ENCODE results near the gene ANKS3.
A peak's percentile ranks its signal among the peaks of the same experiment; 100 is the strongest.

Gene ANKS3

DNA sequence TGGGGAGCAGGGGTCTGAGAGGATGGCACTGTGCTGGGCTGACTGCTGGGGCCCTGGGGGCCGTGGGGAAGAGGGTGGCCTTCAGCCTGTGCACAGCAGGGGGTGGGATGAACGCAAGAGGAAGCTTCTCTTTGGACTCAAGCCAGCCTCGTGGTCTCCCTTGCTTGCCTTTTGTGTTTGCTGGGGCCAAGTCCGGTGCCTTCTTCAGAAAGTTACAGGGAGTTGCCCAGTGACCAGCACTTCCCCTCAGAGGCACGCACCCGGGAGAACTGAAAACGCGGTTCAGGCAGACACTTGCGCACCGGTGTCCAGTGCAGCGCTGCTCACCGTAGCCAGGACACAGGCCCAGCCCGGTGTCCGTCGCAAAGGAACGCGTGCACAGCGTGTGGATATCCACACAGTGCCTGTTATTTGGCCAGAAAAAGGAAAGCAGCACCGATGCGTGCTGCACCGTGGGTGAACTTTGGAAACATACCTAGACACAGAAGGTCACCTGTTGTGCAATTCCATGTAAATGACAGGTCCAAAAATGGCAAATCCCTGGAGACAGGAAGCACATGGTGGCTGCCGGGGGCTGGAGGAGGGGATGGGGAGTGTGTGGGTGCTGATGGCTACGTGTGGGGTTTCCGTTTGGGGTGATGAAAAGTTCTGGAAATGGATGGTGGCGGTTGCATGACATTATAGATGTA, 70.2 kb downstream of the ANKS3 start:
- DNase-seq, result no peak

DNA sequence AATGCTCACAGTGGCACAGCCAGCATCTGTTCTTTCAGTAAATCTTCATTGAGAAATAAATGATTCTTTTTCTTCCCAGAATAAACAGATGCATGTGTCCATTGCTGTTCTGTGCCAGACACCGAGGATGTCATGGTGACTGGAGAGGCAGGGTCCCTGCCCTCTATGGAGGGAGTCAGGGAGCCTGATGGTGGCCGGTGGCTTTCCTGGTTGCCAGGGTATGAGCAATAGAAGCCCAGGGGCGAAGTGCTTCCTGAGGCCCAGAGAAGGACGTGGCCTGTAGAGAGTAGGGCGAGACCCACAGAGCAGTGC, 70.7 kb downstream of the ANKS3 start:
- no peak for DNase-seq

DNA sequence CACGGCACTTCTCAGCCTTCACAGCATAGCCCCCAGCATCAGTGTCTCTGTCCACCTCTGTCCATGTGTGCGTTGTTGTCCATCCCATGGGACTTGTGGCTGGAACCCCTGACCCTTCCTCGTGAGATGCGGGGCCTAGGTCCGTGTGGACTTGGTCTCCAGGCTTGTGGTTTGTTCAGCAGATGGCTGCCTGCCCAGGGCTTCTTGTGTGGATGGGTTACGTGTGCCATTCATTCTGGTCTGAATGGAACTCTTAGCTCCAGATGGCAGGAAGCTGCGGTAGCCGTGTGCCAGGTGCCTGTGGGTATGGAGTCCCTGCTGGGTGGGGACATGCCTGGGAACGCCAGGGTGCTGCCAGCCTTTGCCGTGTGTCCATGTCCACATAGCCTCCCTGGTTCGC, 72.4 kb downstream of the ANKS3 start:
- no peak for DNase-seq

DNA sequence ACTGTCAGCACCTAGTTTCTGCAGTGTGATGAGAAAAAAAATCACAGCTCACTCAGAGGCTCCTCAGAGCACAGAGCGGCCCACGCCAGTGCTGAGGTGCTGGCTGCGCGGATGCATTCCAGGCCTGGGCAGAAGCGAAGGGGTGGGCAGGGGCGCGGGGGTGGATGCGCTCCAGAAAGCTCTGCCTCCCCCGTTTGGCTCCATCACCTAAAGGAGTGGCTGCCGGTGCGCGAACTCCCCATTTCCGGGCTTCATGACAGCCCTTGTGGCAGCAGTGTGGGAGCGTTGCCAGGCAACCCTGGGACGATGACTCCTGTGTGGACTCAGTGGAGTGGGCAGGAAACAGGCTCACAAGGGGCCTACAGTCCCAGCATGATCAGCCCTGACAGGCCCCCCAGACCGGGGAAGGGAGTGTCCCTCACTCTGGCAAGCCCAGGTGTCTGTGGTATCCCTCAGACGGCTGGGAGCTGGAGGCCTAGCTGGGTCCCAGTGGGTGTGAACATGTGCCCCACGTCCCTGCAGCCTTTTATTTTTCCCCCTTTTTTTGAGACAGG, 73.5 kb downstream of the ANKS3 start:
- DNase-seq, result peak; percentile 76

DNA sequence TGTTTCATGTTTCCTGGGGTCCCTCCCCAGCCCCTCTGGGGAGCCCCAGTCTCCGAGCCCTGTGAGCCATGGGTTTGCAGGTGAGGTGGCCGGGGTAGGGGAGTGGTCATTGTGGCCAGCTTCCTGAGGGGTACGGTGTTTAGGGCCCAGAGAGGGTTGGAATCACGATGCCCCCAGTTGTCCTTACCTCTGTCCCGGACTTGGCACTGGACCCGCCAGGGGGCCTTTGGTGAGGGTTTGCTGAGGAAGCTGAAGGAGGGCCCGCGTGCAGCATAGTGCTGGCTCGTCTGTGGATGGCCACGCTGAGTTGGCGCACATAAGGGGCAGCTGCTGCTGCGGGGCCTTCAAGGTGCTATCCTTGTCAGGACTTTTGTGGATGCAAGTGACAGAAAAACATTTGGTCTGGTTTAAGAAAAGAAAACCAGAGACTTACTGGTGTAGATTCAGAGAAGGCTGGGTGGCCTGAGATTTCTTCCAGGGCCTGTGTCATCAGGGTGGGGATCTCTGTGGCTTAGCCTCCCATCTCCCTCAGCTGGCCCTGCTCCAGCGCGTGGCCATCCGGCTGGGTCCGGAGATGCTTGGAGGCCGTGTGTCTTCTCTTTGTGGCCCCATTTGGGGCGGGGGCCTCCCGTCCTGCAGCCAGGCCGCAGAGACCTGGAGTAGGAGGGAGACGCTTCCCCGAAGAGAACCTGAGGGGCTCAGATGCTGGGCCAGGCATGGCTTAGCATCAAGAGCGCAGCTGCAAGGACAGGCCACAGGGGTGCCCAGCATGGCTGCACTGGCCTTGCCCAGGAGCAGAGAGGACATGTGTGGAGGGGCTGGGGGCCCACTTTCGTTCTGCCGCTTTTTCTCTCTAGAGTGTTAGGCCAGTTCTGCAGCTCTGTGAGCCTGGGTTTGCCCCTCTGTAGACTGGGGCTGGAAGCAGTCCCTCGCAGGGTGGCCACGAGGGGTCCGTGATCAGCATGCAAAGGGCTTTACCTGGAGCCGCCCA, 74.4 kb downstream of the ANKS3 start:
- no peak for DNase-seq

DNA sequence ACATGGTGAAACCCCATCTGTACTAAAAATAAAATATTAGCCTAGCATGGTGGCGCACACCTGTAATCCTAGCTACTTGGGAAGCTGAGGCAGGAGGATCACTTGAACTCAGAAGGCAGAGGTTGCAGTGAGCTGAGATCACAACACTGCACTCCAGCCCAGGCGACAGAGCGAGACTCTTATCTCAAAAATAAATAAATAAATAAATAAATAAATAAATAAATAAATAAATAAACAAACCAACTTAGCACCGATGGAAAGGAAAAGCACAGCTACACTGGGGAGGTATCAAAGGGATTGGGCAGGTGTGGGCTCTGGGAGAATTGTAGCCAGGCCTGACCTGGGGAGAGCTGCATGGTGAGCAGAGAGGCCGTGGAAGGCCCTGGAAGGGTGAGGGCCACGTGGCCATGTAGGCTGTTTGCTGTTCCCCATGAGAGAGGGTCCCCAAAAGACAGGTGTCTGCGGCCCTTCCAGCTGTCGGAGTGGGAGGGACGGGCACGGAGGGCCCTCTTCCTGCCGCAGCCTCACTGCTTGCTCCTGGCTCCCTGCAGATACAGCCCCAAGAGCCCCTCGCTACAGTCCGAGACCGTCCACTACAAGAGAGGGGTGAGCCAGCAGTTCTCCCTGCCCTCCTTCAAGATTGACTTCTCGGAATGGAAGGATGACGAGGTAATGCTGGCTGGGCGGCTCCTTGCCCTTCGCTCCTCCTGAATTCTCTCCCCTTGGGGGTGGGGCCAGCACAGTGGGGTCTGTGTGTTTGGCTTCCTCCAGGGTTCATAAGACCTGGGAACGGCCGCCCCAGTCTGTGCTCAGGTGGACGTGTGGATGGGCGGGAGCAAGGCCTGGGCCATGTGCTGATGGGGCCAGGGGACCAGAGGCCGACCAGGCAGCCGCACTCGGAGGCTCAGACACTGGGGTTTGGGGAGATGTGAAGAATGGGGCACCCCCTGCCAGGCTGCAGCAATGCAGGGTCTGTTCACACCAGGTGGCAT, 77.1 kb downstream of the ANKS3 start:
- DNase-seq, result no peak

DNA sequence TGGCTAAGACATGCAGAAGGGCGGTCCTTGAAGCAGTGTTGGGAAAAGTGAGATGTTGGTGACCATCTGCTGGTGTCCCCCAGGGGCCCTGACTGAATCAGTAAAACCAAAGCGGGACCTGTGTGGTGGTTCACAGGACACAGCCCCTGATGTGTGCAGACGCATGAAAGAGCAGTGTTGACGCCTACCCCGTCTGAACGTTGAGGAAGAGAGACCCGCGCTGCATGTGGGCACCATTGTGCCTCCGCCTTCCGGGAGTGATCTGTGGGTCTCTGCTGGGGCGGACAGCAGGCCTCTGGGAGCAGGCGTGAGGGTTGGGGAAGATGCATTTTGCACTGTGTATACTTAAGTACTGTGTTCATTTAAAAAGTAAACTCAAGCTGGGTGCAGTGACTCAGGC, 77.8 kb downstream of the ANKS3 start:
- DNase-seq, result no peak

DNA sequence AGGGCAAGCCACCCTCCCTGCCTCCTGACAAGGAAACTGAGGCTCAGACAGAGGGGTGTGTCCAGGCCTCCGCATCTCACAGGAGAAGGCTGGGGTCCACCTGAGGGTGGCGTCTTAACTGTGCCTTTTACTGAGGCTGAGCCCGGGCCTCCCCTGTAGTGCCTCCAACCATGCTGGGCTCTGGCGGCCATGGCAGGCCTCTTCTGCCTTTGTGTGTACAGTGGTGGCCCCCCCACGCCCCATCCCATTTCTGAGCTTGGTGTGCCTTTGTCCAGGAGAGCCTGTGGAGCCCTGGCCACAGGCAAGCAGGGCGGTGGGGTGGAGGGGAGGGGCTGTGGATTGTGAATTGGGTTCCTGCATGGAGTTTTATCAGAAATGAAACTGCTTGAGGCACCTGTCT, 78.3 kb downstream of the ANKS3 start:
- DNase-seq, result no peak

DNA sequence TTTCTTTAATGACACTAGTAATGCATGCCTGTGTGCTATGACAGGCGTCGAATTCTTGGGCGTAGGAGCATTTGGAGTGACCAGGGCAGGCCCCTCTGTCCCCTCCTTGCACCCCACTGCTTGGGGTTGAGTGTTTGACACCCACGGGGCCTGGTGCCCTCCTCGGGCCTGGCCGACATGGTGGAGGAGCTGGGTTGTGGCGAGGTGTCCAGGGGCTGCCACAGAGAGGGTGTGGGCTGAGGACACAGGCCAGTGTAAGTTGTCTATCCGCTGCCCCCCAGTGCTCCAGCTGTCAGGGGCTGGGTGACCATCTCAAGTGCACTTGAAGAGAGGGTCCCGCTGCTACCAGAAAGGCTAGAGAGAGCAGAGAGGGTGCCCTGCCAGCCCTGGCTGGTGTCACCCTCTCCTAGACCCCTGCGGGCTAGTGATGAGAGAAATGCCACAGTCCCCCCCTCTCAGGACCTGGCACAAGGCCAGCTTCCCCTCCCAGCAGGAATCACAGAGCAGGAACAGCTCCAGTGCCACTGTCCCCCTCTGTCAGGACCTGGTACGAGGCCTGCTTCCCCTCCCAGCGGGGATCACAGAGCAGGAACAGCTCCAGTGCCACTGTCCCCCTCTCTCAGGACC, 79.0 kb downstream of the ANKS3 start:
- DNase-seq, result no peak

DNA sequence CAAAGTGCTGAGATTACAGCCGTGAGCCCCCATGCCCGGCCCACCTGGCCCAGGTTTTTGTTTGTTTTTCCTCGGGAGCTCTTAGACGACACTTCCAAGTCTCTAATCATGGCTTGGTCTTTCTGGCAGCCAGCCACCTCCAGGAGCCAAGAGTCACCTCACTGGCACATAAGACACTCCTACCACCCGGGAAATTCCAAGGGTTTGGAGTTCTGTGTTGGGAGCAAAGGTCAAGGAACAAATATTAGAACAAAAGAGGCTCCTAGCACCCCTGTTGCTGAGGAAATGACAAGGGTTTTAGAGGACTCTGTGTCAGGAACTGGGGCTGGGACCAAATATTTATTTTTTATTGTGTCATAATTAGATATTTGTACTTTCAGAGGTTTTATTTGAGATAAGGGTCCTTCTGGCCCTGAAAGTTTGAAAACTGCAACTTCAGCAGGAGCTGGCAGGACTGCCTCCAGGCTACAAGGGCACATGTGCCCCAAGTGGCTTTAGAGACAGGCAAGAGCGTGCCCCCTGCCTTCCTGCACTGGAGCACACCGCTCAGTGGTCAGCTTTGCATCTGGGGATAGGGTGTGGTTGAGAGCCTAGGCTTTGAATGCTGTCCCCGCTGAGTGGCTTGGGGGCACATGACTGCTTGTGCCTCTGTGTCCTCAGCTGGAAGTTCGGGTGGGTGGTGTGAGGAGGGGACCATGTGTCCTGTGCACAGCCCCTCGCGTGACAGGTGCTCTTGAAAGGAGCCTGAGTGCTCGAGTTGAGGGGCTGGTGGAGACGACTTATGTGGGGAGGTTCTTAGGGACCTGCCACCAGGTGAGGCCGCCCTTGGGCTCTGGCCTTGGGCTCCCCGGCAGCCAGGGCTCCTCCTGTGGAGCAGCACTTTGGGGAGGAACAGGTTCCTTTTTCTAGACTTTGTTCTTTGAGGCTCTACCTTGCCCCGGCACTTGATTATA, 79.8 kb downstream of the ANKS3 start:
- no peak for DNase-seq

DNA sequence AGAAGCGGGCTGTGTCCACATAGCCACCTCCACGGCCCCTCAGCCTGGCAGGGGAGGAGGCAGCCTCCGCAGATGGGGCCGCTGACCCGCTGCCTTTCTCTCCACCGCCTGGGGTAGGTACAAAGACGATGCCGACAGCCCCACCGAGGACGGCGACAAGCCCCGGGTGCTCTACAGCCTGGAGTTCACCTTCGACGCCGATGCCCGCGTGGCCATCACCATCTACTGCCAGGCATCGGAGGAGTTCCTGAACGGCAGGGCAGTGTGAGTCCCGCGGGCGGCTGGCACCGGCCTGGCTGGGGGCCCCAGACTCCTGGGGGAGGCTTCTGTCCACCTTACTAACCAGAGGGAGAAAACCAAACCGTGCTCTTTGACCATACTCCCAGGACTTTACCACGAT, 81.5 kb downstream of the ANKS3 start:
- DNase-seq, result no peak

DNA sequence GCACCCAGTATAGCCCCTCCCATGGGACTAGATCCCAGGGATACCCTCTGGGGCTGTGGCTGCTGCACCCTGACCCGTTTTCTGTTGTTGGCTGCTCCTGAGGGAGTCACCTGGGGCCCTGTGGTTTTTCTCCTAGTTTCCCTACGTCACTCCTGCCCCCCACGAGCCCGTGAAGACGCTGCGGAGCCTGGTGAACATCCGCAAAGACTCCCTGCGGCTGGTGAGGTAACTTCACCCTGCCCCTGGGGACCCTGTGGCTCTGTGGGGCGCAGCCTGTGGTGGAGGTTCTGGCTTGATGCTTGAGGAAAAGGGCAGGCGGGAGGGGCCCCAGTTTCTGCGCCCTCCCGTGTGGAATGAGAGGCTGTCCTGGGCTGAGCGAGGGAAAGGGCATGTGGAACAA, 82.2 kb downstream of the ANKS3 start:
- no peak for DNase-seq

DNA sequence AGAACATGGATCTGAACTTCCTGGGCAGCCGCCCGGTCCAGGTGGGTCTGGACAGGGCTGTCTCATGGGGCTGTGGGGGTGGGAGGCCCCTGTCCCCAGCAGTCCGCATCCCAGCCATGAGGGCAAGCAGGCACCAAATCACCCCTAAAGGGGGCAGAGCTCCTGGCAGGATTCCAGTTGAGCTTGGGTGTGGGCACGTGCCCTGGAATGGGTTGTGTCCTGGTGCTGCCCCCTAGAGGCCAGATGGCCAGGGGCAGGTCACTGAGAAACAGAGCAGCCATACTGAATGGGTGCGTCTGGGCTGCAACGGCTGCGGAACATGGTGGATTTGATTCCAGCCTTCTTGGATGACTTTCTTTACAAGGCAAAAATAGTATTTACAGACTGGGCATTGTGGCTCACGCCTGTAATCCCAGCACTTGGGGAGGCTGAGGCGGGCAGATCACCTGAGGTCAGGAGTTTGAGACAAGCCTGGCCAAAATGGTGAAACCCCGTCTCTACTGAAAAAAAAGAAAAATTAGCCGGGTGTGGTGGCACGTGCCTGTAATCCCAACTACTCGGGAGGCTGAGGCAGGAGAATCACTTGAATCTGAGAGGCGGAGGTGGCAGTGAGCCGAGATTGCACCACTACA, 83.5 kb downstream of the ANKS3 start:
- peak; percentile 80 for DNase-seq

DNA sequence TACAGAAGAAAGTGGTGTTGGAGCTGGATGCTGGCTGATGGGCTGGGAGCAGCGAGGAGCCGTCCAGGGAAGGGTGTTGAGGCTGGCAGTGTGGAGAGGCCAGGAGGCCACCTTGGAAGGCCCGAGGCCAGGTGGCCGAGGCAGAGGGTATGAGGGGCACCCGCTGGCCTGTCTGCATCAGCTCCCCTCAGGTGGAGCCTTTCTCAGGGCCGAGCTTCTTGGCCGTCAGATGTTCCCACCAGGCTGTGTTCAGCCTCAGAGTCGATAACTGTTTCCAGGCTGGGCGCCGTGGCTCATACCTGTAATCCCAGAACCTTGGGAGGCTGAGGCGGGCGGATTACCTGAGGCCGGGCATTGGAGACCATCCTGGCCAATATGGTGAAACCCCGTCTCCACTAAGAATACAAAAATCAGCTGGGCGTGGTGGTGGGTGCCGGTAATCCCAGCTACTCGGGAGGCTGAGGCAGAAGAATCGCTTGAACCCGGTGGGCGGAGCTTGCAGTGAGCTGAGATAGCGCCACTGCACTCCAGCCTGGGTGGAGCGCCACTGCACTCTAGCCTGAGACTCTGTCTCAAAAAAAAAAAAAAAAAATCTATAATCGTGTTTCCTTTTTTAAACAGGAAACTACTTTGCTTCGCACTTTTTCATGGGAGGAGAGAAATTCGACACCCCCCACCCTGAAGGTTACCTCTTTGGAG, 84.2 kb downstream of the ANKS3 start:
- no peak for DNase-seq

DNA sequence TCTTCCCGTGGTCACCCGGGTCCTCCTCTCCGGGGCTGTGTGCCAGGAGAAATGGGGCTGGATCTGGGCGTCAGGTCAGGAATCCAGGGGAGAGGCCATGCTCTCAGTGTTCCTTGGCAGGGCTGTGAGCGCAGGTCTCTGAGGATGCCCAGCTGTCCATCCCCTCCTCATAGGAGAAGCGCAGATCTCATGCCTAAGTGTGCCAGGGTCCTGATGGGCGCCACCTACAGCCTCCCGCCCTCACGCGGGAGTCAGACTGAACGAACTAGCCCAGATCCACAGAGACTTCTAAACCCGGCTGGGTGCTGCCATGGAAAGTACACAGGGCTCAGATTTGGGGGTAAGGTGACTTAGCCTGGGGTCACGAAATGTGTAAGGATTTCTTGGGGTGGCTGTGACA, 85.2 kb downstream of the ANKS3 start:
- no peak for DNase-seq

DNA sequence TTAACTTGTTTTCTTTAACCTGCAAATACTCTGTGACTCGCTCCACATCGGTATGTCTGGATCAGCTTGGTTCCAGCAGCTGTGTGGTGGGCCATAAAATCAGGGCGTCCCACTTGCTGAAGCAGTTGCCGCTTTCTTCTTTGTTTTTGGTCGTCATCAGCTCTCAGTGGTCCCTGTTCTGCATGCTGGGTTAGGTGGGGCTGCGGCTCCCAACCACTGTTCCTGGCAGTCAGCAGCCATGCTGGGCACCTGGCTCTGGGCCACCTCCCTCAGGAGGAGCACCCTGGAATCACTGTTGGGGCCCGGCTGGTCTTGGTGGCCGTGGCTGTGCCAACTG, 86.5 kb downstream of the ANKS3 start:
- DNase-seq, result no peak

DNA sequence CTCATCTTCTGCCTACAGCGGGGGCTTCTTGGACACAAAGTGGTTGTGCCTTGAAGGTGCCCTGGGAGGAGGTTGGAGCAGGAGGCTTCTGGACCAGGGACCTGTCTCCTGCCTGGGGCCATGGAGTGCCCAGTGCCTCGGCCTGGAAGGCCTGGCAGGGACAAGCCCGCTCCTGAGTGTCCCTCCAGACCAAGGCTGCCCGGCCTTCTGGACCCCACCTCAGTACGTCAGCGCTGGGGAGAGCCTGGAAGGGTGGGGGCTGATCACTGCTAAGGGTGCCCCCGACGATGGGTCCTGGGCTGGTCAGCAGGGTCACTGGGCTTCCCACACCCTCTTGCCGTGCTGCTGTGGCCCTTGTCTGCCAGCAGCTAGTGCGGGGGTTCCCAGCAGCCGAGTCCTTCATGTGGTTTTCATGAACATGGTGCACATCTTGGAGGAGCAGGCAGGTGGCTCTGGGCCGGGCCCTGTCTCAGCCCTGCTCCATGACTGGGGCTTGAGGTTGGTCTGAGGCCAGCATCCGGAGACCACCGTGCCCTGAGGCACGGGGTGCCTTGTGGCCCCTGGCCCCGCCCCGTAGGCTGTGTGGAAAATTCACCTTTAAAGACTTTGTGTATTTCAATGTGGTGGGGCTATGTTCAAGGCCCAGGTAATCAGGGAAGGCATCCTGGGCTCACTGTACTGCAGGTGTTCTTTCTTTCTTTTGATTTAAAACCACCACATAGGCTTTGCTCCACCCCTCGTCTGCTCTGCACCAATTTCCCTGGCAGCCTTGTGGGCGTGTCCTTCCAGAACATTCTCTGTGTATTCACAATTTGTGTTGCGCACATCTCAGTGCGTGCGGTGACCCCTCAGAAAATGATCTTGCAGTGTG, 87.1 kb downstream of the ANKS3 start:
- no peak for DNase-seq
